Measurements from ENCODE around the gene FGA. TPM values are rescaled to one million over a fixed set of nuclear protein-coding genes. Genes with fewer than 3 reads are reported as not detected.

FGA gene
- total RNA-seq, 1 donor from 2014 or later, result not detected

- H3K9me3 ChIP-seq (ENCODE audit: low read depth), result no peaks in the 10 kb centered on the region
- H4K20me1 ChIP-seq (ENCODE audit: low read depth), result no peaks in the 10 kb centered on the region
- H3F3A ChIP-seq (ENCODE audit: low read depth), result no peaks in the 10 kb centered on the region
- H3K27ac Mint-ChIP-seq, result no peak overlapping the region
- H3K36me3 Mint-ChIP-seq, result no peaks in the 10 kb centered on the region
- TF ChIP-seq EZH2phosphoT487 (IDR thresholded peaks at IDR 0.05) (no peak), EZH2 (IDR thresholded peaks at IDR 0.05) (no peak)
- TF ChIP-seq, protein P1, sequence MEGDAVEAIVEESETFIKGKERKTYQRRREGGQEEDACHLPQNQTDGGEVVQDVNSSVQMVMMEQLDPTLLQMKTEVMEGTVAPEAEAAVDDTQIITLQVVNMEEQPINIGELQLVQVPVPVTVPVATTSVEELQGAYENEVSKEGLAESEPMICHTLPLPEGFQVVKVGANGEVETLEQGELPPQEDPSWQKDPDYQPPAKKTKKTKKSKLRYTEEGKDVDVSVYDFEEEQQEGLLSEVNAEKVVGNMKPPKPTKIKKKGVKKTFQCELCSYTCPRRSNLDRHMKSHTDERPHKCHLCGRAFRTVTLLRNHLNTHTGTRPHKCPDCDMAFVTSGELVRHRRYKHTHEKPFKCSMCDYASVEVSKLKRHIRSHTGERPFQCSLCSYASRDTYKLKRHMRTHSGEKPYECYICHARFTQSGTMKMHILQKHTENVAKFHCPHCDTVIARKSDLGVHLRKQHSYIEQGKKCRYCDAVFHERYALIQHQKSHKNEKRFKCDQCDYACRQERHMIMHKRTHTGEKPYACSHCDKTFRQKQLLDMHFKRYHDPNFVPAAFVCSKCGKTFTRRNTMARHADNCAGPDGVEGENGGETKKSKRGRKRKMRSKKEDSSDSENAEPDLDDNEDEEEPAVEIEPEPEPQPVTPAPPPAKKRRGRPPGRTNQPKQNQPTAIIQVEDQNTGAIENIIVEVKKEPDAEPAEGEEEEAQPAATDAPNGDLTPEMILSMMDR (IDR thresholded peaks at IDR 0.05), result no peak
- H3K79me2 ChIP-seq (ENCODE audit: low read depth), result no peaks in the 10 kb centered on the region
- H3K4me3 ChIP-seq, result no peak overlapping the region
- no peaks in the 10 kb centered on the region for H3K9me3 Mint-ChIP-seq
- no peaks in the 10 kb centered on the region for H3K27me3 ChIP-seq
- no peak for DNase-seq (ENCODE audit: low spot score)
- no peak overlapping the region for H3K27ac ChIP-seq
- H2AFZ ChIP-seq (replicated peaks), result no peak overlapping the region
- H3K27me3 Mint-ChIP-seq (ENCODE audit: insufficient read depth, low read depth), result peaks cover 2% of the 10 kb centered on the region
- no peaks in the 10 kb centered on the region for H3K4me1 ChIP-seq
- H3K9ac ChIP-seq, result no peak overlapping the region
- no peaks in the 10 kb centered on the region for H3K36me3 ChIP-seq
- no peak overlapping the region for H3K4me3 Mint-ChIP-seq
- no peaks in the 10 kb centered on the region for H3K4me1 Mint-ChIP-seq
- no peak overlapping the region for H3K4me2 ChIP-seq
These were observed 30.1 kb downstream of the FGA start for GRCh38 chr4:154560419-154560801.

- Histone ChIP-seq H3K9me3 (ENCODE audit: low read depth) (no peaks in the 10 kb centered on the region), H3K4me2 (no peak overlapping the region), H3K9ac (no peak overlapping the region), H3F3A (ENCODE audit: low read depth) (no peaks in the 10 kb centered on the region), H2AFZ (replicated peaks) (no peak overlapping the region), H3K79me2 (ENCODE audit: low read depth) (no peaks in the 10 kb centered on the region), H3K4me1 (no peaks in the 10 kb centered on the region), H3K27ac (no peak overlapping the region), H4K20me1 (ENCODE audit: low read depth) (no peaks in the 10 kb centered on the region), H3K4me3 (no peak overlapping the region), H3K36me3 (no peaks in the 10 kb centered on the region), H3K27me3 (no peaks in the 10 kb centered on the region)
- peaks cover 2% of the 10 kb centered on the region for H3K27me3 Mint-ChIP-seq (ENCODE audit: insufficient read depth, low read depth)
- DNase-seq (ENCODE audit: low spot score), result peak; percentile 56
- no peak overlapping the region for H3K27ac Mint-ChIP-seq
- no peaks in the 10 kb centered on the region for H3K4me1 Mint-ChIP-seq
- no peaks in the 10 kb centered on the region for H3K36me3 Mint-ChIP-seq
- TF ChIP-seq, protein P1 (IDR thresholded peaks at IDR 0.05), result peak; percentile 74
- TF ChIP-seq EZH2phosphoT487 (IDR thresholded peaks at IDR 0.05), result no peak
- H3K9me3 Mint-ChIP-seq, result no peaks in the 10 kb centered on the region
- H3K4me3 Mint-ChIP-seq, result no peak overlapping the region
These were observed 30.8 kb downstream of the FGA start for GRCh38 chr4:154559494-154560418.

DNA sequence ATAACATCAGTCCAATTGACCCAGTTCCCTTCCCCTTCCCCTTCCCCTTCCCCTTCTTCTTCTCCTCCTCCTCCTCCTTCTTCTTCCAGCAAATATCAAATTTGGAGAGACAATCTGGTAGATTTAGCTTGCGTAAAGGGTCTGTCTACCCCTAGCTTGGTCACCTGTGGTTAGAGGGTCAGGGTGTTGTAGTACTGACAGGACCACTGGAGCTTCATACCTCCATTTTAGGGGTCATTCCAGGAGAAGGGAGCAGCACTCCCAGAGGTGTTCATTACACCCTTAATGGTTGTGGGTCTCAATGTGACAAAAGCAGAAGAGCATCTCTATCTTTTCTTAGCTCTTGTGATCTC is 31.4 kb downstream of the FGA start:
- Histone ChIP-seq H4K20me1 (ENCODE audit: low read depth) (no peaks in the 10 kb centered on the region), H3K27ac (no peak overlapping the region), H3K27me3 (no peaks in the 10 kb centered on the region), H3K9me3 (ENCODE audit: low read depth) (no peaks in the 10 kb centered on the region), H3K4me1 (no peaks in the 10 kb centered on the region), H3K4me2 (no peak overlapping the region), H3K9ac (no peak overlapping the region), H3K79me2 (ENCODE audit: low read depth) (no peaks in the 10 kb centered on the region), H3F3A (ENCODE audit: low read depth) (no peaks in the 10 kb centered on the region), H3K36me3 (no peaks in the 10 kb centered on the region), H2AFZ (replicated peaks) (no peak overlapping the region), H3K4me3 (no peak overlapping the region)
- H3K27me3 Mint-ChIP-seq (ENCODE audit: insufficient read depth, low read depth), result peaks cover 2% of the 10 kb centered on the region
- no peak for DNase-seq (ENCODE audit: low spot score)
- H3K27ac Mint-ChIP-seq, result no peak overlapping the region
- no peaks in the 10 kb centered on the region for H3K4me1 Mint-ChIP-seq
- no peaks in the 10 kb centered on the region for H3K36me3 Mint-ChIP-seq
- no peaks in the 10 kb centered on the region for H3K9me3 Mint-ChIP-seq
- TF ChIP-seq EZH2 (IDR thresholded peaks at IDR 0.05) (no peak), EZH2phosphoT487 (IDR thresholded peaks at IDR 0.05) (no peak)
- TF ChIP-seq, protein P1 (IDR thresholded peaks at IDR 0.05), result no peak
- no peak overlapping the region for H3K4me3 Mint-ChIP-seq
